Measurements from ENCODE around the gene SULT1C4.

GRCh38 chr2:108348816-108349570, 28.8 kb upstream of the SULT1C4 start:
- TF ChIP-seq, protein P1, sequence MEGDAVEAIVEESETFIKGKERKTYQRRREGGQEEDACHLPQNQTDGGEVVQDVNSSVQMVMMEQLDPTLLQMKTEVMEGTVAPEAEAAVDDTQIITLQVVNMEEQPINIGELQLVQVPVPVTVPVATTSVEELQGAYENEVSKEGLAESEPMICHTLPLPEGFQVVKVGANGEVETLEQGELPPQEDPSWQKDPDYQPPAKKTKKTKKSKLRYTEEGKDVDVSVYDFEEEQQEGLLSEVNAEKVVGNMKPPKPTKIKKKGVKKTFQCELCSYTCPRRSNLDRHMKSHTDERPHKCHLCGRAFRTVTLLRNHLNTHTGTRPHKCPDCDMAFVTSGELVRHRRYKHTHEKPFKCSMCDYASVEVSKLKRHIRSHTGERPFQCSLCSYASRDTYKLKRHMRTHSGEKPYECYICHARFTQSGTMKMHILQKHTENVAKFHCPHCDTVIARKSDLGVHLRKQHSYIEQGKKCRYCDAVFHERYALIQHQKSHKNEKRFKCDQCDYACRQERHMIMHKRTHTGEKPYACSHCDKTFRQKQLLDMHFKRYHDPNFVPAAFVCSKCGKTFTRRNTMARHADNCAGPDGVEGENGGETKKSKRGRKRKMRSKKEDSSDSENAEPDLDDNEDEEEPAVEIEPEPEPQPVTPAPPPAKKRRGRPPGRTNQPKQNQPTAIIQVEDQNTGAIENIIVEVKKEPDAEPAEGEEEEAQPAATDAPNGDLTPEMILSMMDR (conservative IDR thresholded peaks at IDR 0.05; ENCODE audit: low read depth in 2 of 2) = no peak
- TF ChIP-seq EZH2 (IDR thresholded peaks at IDR 0.05; ENCODE audit: low read depth, unreplicated experiment) = no peak

Measured in GM23338 (cell line).